GM21825 (cell line): ENCODE results near the gene NLGN1.
"Not testable (repeated sequence)": the region's sequence is repeated elsewhere in the genome, so short reads cannot be mapped to it uniquely, and the experiment has no call there.

Experiments
- ATAC-seq: cut with Tn5 transposase; IDR thresholded peaks from one replicate; pipeline ENCODE4 v1.9.1; 2021; ENCODE audit warnings: mild to moderate bottlenecking, moderate library complexity; ENCODE audit not compliant: unreplicated experiment

Gene NLGN1

DNA sequence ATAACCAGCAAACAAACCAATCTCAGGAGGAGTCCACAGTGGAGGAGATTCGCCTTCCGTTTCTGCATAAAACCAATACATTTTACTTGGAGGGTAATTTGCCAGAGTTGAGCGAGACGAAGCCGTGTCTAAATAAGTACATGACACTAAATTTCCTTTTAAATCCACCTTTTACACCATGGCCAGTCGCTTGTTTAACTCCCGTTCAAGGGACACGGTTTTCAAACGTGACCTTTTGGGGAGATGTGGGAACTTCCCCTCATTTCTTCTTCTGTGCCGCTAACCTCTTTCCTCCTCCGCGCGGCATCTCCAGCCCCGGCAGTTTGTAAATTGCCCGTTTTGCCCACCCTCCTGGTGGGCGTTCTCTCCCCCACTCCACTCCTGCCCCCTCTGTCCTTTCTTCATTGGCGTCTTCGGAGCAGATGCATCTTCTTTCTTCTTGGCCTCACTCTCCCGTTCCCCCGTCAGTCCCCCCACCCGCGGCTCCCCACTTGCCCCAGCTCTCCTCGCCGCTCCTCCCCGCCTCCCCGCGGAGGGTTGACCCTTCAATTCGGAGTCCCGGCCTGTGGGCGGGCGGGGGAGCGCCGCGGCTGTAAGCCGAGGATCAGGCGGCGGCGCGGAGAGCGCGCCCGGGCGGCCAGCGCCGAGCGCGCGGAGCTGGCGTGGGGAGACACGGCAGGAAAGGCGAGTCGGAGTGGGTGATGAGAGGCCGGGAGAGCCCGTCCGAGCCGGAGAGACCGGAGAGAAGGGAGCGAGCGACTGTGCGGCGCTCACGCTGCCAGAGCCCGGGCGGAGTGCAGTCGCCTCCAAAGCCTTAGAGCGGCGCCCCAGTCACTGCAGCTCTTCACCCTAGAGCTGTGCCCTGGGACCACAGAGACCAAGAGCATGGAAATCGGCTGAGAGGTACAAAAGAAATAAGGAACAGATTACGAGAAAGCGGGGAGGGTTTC, at the start of gene NLGN1:
Gene NLGN1, plus strand, starts transcription at position 584 of the 950 bp plus-strand sequence.
- no peak for ATAC-seq

- no peak for ATAC-seq
Measured at GRCh38 chr3:173351886-173352285, 45.7 kb upstream of the NLGN1 start.

DNA sequence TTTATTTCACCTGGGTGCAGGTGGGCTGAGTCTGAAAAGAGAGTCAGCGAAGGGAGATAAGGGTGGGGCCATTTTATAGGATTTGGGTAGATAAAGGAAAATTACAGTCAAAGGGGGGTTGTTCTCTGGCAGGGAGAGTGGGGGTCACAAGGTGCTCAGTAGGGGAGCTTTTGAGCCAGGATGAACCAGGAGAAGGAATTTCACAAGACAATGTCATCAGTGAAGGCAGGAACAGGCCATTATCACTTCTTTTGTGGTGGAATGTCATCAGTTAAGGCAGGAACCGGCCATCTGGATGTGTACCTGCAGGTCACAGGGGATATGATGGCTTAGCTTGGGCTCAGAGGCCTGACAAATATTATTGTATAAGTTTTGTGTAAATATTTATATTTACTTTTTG, 44.4 kb upstream of the NLGN1 start:
- not testable (repeated sequence) for ATAC-seq

- ATAC-seq: no peak
Measured at GRCh38 chr3:173354124-173354523, 43.4 kb upstream of the NLGN1 start.

GRCh38 chr3:173371848-173372487, 25.6 kb upstream of the NLGN1 start:
- no peak for ATAC-seq

DNA sequence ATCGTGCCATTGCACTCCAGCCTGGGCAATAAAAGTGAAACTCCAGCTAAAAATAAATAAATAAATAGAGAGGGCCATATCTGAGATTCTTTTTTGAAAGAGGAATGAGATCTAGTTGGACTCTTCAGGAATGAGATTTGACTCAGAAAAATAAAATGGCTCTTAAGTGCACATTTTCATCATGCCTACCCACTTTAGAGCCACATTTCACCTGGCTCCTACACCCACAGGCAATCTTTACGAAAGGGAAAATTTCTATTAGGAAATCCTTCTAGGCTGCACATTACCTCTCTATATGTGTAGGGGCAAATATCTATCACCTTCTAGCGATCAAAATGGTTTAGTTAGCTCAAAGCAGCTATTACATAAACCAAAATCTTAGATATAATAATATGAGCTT, 16.9 kb upstream of the NLGN1 start:
- ATAC-seq: no peak

- ATAC-seq: not testable (repeated sequence)
Measured at GRCh38 chr3:173381936-173382335, 15.6 kb upstream of the NLGN1 start.

DNA sequence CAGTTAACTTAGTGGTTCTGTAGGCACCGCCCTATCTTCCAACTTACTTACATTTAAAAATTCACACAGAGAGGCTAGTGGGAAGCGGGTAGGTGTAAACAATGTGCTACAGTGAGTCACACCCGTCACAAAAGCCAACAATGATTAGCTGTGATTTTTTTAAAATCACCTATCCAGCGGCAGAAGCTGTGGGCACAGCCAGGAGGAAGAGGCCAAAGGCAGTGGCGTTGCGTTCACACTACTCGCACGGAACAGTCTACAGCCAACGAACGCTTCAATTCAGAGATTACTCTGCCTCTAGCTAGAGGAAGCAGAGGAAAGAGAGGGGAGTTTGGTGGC, 2.5 kb upstream of the NLGN1 start:
- ATAC-seq: peak; percentile 26

DNA sequence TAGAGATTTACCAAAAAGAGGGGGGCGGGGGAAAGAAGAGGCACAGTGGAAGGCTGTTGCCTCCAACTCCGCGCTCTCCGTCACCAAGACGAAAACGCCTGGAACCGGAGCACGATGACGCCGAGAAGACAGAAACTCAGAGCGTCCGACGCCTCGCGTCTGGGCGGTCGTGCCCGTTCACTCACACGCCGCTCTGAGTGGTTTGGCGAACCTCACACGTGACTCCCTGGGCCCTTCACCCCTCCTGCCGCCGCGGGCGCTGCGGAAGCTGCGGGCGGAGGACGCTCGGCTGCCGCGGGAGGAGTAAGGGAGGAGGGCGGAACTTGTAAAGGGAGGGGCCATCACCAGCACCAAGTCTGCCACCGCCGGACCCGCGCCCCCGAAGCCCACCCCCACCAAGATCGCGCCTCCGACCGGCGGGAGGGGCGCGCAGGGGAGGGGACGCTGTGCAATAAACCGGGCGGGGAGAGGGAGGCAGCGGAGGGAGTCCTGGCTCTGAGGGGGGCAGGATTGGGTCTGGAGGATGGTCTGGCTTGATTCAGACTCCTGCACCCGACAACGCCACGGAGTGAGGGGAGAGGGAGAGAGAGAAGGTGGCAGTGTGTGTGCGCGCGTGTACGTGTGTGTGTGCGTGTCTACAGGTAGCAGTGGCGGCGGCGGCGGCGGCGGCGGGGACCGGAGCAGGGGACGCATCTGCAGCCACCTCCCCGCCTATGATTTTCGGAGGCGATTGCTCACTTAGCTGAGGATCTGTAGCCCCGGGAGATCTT, 1.9 kb upstream of the NLGN1 start:
- ATAC-seq: peak; percentile 95

DNA sequence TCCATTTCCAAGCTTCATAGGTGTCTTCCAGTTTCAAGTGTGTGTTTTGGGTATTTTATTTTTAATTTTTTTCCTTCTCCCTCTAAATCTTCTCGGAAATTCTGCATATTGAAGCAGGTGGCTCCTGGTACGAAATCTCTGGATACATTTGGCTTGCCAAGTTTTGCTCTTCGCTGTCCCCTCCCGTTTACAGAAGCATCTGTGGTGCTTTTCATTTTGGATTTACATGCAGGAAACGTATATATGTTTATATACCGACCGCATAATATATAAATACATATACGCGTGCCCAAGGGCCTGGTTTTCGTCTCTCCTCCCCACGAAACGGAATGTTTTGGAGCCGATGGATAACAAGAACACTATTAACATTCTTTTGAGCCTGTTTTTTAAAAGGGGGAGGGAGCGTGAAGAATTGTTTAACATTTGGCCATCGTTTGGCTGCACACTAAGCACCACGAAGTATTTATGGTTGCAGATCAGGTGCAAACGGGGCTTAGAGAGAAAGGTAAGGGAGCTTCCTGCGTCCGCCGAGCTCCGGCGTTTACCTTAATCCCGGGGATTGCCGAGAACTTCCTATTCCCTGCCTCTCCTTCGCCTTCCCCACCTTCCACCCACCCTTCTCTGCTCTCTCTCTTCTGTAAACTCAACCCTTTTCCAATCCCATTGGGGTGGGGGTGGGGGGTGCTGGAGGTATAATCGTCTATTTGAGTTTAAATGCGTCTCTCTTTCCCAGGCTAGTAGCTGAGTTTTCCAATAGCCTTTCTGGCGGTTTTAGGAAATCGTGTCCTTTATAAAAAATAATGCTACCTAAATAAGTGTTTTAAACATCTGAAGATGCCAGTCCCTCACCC, 1.1 kb upstream of the NLGN1 start:
- no peak for ATAC-seq

DNA sequence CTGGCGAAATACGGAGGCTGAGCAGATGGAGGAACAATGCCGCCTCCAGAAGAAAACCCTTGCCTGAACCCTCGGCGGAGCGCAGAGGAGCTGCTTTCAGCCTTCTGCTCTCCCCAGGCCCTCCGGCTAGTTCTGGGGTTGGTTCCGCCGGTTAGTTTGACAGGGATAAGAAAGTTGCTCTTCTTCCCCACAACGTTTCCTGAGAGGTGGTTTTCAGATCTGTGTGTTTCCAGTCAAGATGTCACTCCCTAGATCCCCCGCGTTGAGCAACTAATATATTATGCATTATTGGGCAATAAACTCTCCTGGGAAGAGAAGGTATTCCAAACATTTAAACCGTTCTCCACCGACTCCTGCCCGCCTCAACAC, 551 bp downstream of the NLGN1 start:
- ATAC-seq: no peak

GRCh38 chr3:173399044-173399443, 1.5 kb downstream of the NLGN1 start:
- no peak for ATAC-seq

DNA sequence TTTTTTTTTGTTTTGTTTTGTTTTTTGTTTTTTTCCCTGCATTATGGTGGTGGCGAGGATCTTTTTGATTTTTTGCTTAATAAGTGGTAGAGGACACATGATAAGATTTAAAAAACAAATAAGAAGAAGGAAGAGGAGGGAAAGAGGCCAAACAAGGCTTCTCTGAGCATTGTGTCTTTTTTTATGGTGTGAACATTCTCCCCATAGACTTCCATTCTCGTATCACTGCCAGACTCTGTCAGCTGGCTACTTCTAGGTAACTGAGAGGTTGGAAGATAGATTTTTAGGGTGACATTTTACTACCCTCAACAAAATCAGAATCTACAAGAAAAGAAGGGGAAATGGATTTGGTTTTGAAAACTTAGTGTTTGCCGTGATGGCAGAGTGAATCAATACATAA, 3.8 kb downstream of the NLGN1 start:
- ATAC-seq: no peak

- ATAC-seq: no peak
Measured at GRCh38 chr3:173402656-173403055, 5.1 kb downstream of the NLGN1 start.

- ATAC-seq: no peak
Measured at GRCh38 chr3:173403376-173403775, 5.8 kb downstream of the NLGN1 start.

DNA sequence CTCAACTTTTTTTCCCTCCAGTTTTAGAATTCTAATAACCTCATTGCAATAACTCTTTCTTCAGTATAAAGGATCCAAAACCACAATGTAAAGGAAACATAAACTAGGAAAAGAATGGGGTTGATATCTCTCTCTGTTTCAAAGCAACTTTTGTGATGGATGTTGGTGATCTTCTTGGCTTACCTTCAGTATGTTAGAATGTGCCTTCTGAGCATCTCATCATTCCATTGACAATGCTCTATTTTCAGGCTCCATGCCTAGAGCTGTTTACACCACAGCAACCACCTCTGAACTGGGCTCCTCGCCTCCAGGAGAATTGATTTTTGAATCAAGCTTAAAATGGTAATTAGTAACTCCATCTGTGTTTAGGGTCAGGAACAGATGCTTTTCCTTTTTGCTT, 6.6 kb downstream of the NLGN1 start:
- no peak for ATAC-seq

DNA sequence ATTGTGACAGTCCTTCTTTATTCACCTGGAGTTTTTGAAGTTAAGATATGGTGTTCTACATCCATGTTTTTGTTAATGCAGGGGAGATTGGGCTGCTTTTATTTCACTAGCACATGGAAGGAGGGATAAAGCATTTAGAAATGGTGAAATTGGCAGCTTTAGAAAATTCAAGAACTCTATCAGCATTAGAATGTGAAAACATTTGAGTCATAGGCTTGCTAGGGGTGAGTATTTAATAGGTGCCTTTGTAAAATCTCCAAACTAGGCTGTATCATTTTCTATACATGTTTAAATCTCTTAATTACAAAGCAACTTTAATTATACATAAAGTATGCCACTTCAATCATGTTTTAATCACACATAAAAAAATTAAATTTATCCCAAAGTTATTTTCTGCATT, 12.9 kb downstream of the NLGN1 start:
- ATAC-seq: no peak

- no peak for ATAC-seq
Measured at GRCh38 chr3:173410849-173411248, 13.3 kb downstream of the NLGN1 start.

GRCh38 chr3:173411375-173411973, 13.9 kb downstream of the NLGN1 start:
- ATAC-seq: no peak

DNA sequence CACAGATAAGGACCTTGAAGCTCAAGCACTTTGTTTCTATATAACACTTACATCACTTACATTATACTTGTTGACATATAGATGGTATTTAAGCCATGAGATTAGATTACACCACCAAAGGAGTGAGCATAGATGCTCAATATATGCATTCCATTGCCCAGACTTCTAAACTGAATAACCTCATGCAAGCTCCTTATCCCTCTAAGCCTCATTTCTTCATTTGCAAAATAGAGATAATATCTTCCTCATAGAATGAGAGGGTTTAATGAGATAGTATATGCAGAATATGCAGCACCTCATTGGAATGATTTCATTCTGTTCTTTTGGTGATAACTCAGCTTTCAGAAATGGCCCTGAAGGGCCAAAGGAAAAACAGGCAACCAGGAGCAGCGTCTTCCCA, 18.5 kb downstream of the NLGN1 start:
- no peak for ATAC-seq
